A549 (cell line): ENCODE data around the gene OSGEP. TPM values are rescaled to one million over a fixed set of nuclear protein-coding genes. Genes with fewer than 3 reads are reported as not detected.
"Not testable (repeated sequence)": the region's sequence is repeated elsewhere in the genome, so short reads cannot be mapped to it uniquely, and the experiment has no call there.

Experiments used
- ATAC-seq, 2 experiments: fragments of 200-7000 bp in 1 of 2; fragments of >200 bp in 1 of 2; cut with Nextera tagmentation in 1 of 2; cut with Tn5 transposase in 1 of 2; 3 replicates each; pipeline versions ENCODE4 v1.8.0 to v1.9.1; 2018 to 2020; ENCODE audit warnings: mild to moderate bottlenecking in 1 of 2, moderate library complexity in 1 of 2
- CTCF ChIA-PET: fragments of 300-600 bp; sonication (Branson Sonifier 250); formaldehyde crosslinking; extraction: SDS; loops from one replicate; lab custom pipeline; 2021; ENCODE audit warnings: antibody characterized with exemption, inconsistent platforms; lab: Yijun Ruan, JAX
- POLR2A ChIA-PET: fragments of 350-600 bp; formaldehyde crosslinking; extraction: SDS; loops from one replicate; lab custom pipeline; 2021; ENCODE audit warnings: antibody characterized with exemption, inconsistent platforms; lab: Yijun Ruan, JAX
- DNase-seq, 2 experiments: peaks; one replicate each; pipeline versions ENCODE4 v3.0.0 to v3.0.0-alpha.2; 2011 to 2016; ENCODE audit warnings: low read depth in 1 of 2, low spot score in 1 of 2
- FAIRE-seq: peaks from 2 replicates; lab custom pipeline; 2011; peaks lifted over from hg19 to GRCh38; lab: Jason Lieb, UNC
- H3K27ac ChIP-seq, 2 experiments: fragments of >200 bp; sonication (Bioruptor Twin); formaldehyde crosslinking; 3 replicates each; pipeline ENCODE4 v1.5.1; 2016 to 2017
- H3K4me1 ChIP-seq: fragments of >200 bp; sonication (Bioruptor Twin); formaldehyde crosslinking; 3 replicates; pipeline ENCODE4 v1.6.1; 2016
- H3K4me2 ChIP-seq: fragments of >200 bp; sonication (Bioruptor Twin); formaldehyde crosslinking; 3 replicates; pipeline ENCODE4 v1.6.1; 2016
- H3K4me3 ChIP-seq: fragments of >200 bp; sonication (Bioruptor Twin); formaldehyde crosslinking; 3 replicates; pipeline ENCODE4 v1.5.1; 2016
- H3K9me3 ChIP-seq: fragments of >200 bp; sonication (Bioruptor Twin); formaldehyde crosslinking; 3 replicates; pipeline ENCODE4 v1.6.1; 2016
- ATOH8 ChIP-seq: fragments of 250-450 bp; sonication (Bioruptor Pico); IDR thresholded peaks from 2 replicates; pipeline ENCODE4 v1.5.0; 2020; ENCODE audit warnings: low read depth, mild to moderate bottlenecking, moderate library complexity
- CBX2 ChIP-seq: fragments of 200-600 bp; sonication (generic); IDR thresholded peaks from 2 replicates; pipeline ENCODE4 v1.6.1; 2016; ENCODE audit warnings: low read depth, mild to moderate bottlenecking, borderline replicate concordance
- CBX8 ChIP-seq: fragments of 200-600 bp; sonication (generic); IDR thresholded peaks from 2 replicates; pipeline ENCODE4 v1.6.1; 2016
- CEBPB ChIP-seq, 2 experiments: fragments of >200 bp in 1 of 2; sonication (Bioruptor Twin) in 1 of 2; formaldehyde crosslinking in 1 of 2; IDR thresholded peaks; 2 replicates each; pipeline ENCODE4 v1.6.1; 2012 to 2016
- CHD2 ChIP-seq: fragments of 150-350 bp; IDR thresholded peaks from 2 replicates; pipeline ENCODE4 v1.6.1; 2014; ENCODE audit warnings: low read length; ENCODE audit not compliant: partially characterized antibody
- CHD4 ChIP-seq: fragments of 200-600 bp; sonication (generic); IDR thresholded peaks from 2 replicates; pipeline ENCODE4 v1.6.1; 2016; ENCODE audit warnings: antibody characterized with exemption, mild to moderate bottlenecking, borderline replicate concordance
- EHMT2 ChIP-seq: fragments of 200-600 bp; sonication (generic); IDR thresholded peaks from 2 replicates; pipeline ENCODE4 v1.6.1; 2016; ENCODE audit warnings: antibody characterized with exemption, low read depth, mild to moderate bottlenecking, moderate library complexity
- FOSB ChIP-seq: fragments of 250-450 bp; sonication (Bioruptor Pico); IDR thresholded peaks from 2 replicates; pipeline ENCODE4 v1.5.0; 2020; ENCODE audit warnings: mild to moderate bottlenecking, moderate library complexity
- FOSL2 ChIP-seq, 2 experiments: fragments of 450-650 bp in 1 of 2; fragments of >200 bp in 1 of 2; sonication (Bioruptor Twin) in 1 of 2; formaldehyde crosslinking; IDR thresholded peaks; 2 replicates each; pipeline versions ENCODE4 v1.5.0 to v1.6.1; 2016 to 2020; ENCODE audit warnings: mild to moderate bottlenecking in 1 of 2, moderate library complexity in 1 of 2
- GATA3 ChIP-seq: IDR thresholded peaks from 2 replicates; pipeline ENCODE4 v1.6.1; 2012; ENCODE audit warnings: borderline replicate concordance
- HDAC2 ChIP-seq: fragments of 200-600 bp; sonication (generic); IDR thresholded peaks from 2 replicates; pipeline ENCODE4 v1.6.1; 2016
- HES2 ChIP-seq: fragments of >200 bp; sonication (Bioruptor Twin); formaldehyde crosslinking; IDR thresholded peaks from 2 replicates; pipeline ENCODE4 v1.6.1; 2016
- HOXB13 ChIP-seq: fragments of 250-450 bp; sonication (Bioruptor Pico); IDR thresholded peaks from 2 replicates; pipeline ENCODE4 v1.5.0; 2020; ENCODE audit warnings: low read depth, mild to moderate bottlenecking, moderate library complexity
- HOXB5 ChIP-seq: fragments of 250-450 bp; sonication (Bioruptor Pico); IDR thresholded peaks from 2 replicates; pipeline ENCODE4 v1.5.0; 2020; ENCODE audit warnings: mild to moderate bottlenecking, moderate library complexity
- JUN ChIP-seq, 2 experiments: fragments of >200 bp; sonication (Bioruptor Twin); formaldehyde crosslinking; IDR thresholded peaks; 2 replicates in 1 of 2; 3 replicates in 1 of 2; pipeline ENCODE4 v1.6.1; 2016 to 2017
- JUNB ChIP-seq: fragments of >200 bp; sonication (Bioruptor Twin); formaldehyde crosslinking; IDR thresholded peaks from 2 replicates; pipeline ENCODE4 v1.6.1; 2016
- KDM1A ChIP-seq: fragments of 200-600 bp; sonication (generic); IDR thresholded peaks from 2 replicates; pipeline ENCODE4 v1.6.1; 2016; ENCODE audit warnings: low read depth, mild to moderate bottlenecking
- KDM5A ChIP-seq: fragments of 200-600 bp; sonication (generic); IDR thresholded peaks from 2 replicates; pipeline ENCODE4 v1.6.1; 2016; ENCODE audit warnings: antibody characterized with exemption, mild to moderate bottlenecking
- PHF8 ChIP-seq: fragments of 200-600 bp; sonication (generic); IDR thresholded peaks from 2 replicates; pipeline ENCODE4 v1.6.1; 2016; ENCODE audit warnings: low read depth, mild to moderate bottlenecking, antibody characterized with exemption, moderate library complexity, borderline replicate concordance
- POLR2AphosphoS2 ChIP-seq: conservative IDR thresholded peaks from 2 replicates; pipeline ENCODE4 v1.6.1; 2012; ENCODE audit warnings: low read length, improper control_type of control experiment, inconsistent platforms
- RNF2 ChIP-seq: fragments of 200-600 bp; sonication (generic); IDR thresholded peaks from 2 replicates; pipeline ENCODE4 v1.6.1; 2016; ENCODE audit warnings: low read depth, mild to moderate bottlenecking, antibody characterized with exemption, moderate library complexity, borderline replicate concordance
- SREBF2 ChIP-seq: fragments of 450-650 bp; IDR thresholded peaks from 2 replicates; pipeline ENCODE4 v1.6.1; 2014; ENCODE audit warnings: mild to moderate bottlenecking, moderate library complexity
- TFCP2L1 ChIP-seq: fragments of 250-450 bp; sonication (Bioruptor Pico); IDR thresholded peaks from 2 replicates; pipeline ENCODE4 v1.5.0; 2021; ENCODE audit warnings: mild to moderate bottlenecking
- USF2 ChIP-seq: fragments of 450-650 bp; IDR thresholded peaks from 2 replicates; pipeline ENCODE4 v1.6.1; 2014; ENCODE audit warnings: antibody characterized with exemption
- ZFP36 ChIP-seq: fragments of 450-650 bp; IDR thresholded peaks from 2 replicates; pipeline ENCODE4 v1.6.1; 2014; ENCODE audit warnings: borderline replicate concordance; ENCODE audit not compliant: partially characterized antibody
- ZNF302 ChIP-seq: fragments of 250-450 bp; sonication (Bioruptor Pico); IDR thresholded peaks from 2 replicates; pipeline ENCODE4 v1.9.0; 2021; ENCODE audit warnings: inconsistent platforms, mild to moderate bottlenecking, moderate library complexity
- WGBS: methylation state at CpG from one replicate; pipeline ENCODE4 v1.1.6; 2017; ENCODE audit errors: missing lambda C conversion rate; 5-methylcytosine and 5-hydroxymethylcytosine counted together
- polyA plus RNA-seq, 4 experiments: library from polyadenylated mRNA; depleted of rRNA in 3 of 4; stranded (reverse); fragments of >200 nt; fragmentation: RNase III in 1 of 4; extraction: RNeasy Plus Mini Kit Qiagen cat#74134 plus additional on column Dnase treatment in 1 of 4; gene quantifications; 2 replicates in 3 of 4; 3 replicates in 1 of 4; pipeline ENCODE4 v1.2.3, GENCODE V29; 2011 to 2017

OSGEP gene
- polyA plus RNA-seq, 2 of the 4 experiments (the other 2 are of a cell fraction) = 30.4 to 33.2 TPM

- TF ChIP-seq CHD4 (no peak), RNF2 (no peak), HOXB13 (CRISPR knock-in tag) (no peak), FOSL2 (IDR thresholded peaks at IDR 0.05) (no peak), FOSL2 (CRISPR knock-in tag; IDR thresholded peaks at IDR 0.05) (no peak), KDM1A (no peak), TFCP2L1 (CRISPR knock-in tag) (0 out of 2 replicates have a peak, but pooled peaks have one; percentile 18), ZFP36 (no peak), HOXB5 (CRISPR knock-in tag) (no peak), CHD2 (peak; percentile 82), EHMT2 (no peak), CBX8 (no peak), PHF8 (peak; percentile 65; the same call in 1 of the 2 replicates), JUNB (no peak), CEBPB (IDR thresholded peaks at IDR 0.05) (no peak), JUN (IDR thresholded peaks at IDR 0.05) (no peak), FOSB (peak; percentile 55; the same call in 1 of the 2 replicates), ZNF302 (CRISPR knock-in tag) (no peak), USF2 (no peak), GATA3 (peak; percentile 4; the same call in 1 of the 2 replicates), POLR2AphosphoS2 (no peak), ATOH8 (no peak), KDM5A (peak; percentile 63; the same call in 1 of the 2 replicates), SREBF2 (no peak), HES2 (no peak), HDAC2 (no peak), CBX2 (no peak)
These were observed 1.0 kb upstream of the OSGEP start (continued) for GRCh38 chr14:20455355-20456300.

GRCh38 chr14:20452831-20453230, 1.8 kb downstream of the OSGEP start:
- FAIRE-seq, H3K27ac ChIP-seq, DNase-seq, H3K4me3 ChIP-seq, H3K9me3 ChIP-seq, ATAC-seq: not testable (repeated sequence)
- WGBS = 91% methylated on average over 8 of the region's 8 CpGs
- ChIA-PET CTCF (interaction anchor here (0.8 to 1.3 kb wide), 4 partner anchors 21 to 614 kb away, joined by 3 to 4 read pairs (median 3); no protein-coding TSS in a partner anchor), POLR2A (interaction anchor here (0.7 kb wide), 1 partner anchor 40 kb away, joined by 4 read pairs; no protein-coding TSS in a partner anchor)
- H3K4me1 ChIP-seq = peaks cover 18% of the 10 kb centered on the region; the same call in 2 of the 3 replicates
- H3K4me2 ChIP-seq = peak overlapping the region; percentile 93; the same call in 2 of the 3 replicates
